GM18526 (cell line): ENCODE measurements around the gene IDH3G.

Experiments used
- POLR2A ChIP-seq: IDR thresholded peaks from 3 replicates; pipeline ENCODE4 v1.6.1; 2011; ENCODE audit not compliant: insufficient read length; ENCODE audit errors: extremely low read depth

IDH3G gene

DNA sequence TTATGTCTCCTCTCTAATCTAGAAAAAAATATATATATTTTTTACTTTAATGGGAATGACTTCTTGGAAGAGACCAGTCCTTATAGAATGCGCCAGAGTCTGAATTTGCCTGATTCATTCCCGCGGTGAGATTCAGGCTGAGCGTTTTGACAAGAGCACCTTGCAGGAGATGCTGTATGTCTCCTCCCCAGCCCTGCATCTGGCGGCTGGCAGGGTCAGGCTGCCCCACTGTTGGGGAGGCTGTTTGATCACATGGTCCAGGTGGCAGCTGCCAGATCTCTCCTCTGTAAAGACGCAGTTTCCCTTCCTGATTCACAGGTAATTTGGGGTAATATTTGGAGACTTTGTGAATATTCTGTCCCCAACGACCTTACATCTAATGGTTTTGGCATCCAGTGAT is 26.4 kb upstream of the IDH3G start:
- no peak for TF ChIP-seq POLR2A

DNA sequence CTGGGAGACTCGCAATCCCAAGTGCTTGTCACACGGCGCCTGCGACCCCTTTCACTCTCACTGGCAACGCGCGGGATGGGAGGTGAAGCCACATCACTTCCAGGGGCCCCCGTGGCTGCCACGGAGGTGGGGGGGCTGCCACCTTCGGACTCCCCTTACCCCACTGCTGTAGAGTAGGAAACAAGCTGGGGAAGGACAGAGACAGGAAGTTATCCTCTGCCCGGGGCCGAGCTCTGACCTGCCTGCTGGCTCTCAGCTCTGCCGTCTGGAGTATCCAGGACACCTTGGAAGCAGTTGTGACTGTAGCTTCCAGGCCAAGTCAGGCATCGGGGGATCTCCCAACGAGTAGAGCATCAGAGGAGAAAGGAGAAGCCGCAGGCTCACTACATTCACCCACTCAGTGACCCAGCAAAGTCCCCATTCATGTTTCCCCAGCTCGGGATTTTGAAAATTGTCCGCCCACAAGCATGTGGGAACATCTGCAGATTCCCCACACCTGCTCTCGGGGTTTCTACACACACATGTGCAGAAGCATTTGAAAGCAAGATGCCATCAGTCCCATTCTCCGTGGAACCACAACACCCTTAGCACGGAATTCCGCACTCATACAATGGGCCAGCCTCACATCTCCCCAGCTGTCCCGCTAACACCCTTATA is 25.3 kb upstream of the IDH3G start:
- TF ChIP-seq POLR2A, result no peak

DNA sequence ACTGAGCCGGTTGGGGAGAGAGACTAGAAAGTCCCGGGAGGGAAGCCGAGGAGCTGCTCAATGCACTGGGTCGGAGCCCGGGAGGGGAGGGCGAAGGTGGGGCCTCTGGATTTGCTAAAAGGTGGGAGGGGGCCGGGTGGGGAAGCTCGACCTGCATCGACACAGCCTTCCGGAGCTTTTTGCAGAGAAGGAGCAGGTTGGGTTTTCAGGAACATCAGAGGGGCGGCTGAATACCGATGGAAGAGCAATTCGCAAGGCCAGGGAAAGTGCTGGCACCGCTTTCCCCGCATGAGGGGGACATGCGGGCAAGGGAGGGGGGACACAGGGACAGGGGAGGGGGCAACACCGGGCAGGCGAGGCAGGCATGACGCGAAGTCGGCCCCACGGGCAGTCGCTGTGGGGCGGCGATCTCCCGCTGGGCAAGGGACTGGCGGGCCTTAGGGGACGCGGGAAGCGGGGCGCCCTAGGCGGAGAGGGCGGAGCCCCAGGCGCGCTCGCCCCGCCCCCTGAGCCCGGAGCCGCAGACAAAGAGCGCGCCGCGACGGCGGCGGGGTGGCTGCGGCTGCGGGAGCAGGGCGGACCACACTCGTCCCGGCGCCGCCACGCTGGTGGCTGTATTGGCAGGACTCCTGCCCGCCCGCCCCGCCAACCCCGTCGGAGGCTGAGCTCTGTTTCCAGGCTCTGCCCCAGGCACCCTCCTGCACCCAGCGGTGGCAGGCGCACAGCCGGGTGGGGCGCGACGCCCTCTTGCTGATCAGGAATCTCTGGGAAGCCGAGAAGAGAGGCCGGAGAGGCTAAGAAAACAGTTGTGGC is 24.6 kb upstream of the IDH3G start:
- TF ChIP-seq POLR2A, result no peak

DNA sequence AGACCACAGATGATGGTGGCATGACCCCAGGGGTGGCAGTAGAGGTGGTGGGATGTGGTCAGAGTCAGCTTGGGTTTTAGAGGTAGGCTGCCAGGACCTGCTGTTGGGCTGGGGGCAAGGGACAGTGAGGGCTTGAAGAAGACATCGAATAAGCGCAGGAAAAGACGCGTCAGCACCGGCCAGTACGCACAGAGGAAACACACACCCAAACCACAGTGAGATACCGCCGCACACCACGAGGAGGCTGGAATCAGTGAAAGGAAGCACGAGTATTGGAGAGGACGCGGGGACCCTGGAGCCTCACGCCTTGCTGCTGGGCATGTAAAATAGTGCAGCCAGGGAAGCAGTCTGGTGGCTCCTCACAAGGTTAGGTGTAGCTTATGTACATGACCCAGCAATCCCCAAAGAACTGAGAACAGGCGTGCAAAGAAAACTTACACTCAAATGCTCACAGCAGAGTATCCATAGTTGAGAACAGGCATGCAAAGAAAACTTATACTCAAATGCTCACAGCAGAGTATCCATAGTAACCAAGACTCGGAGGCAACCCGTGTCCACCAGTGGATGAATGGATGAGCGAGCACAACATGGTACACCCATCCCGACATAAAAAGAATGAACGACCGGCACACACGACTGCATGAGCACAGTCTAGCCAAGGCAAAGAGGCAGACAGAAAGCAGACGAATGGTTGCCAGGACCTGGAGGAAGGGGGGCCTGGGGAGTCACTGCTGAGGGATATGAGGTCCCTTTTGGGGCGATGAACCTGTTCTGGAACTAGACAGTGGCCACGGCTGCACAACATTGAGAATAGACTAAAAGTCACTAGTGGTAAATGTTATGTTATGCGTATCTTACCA is 22.9 kb upstream of the IDH3G start:
- no peak for TF ChIP-seq POLR2A

DNA sequence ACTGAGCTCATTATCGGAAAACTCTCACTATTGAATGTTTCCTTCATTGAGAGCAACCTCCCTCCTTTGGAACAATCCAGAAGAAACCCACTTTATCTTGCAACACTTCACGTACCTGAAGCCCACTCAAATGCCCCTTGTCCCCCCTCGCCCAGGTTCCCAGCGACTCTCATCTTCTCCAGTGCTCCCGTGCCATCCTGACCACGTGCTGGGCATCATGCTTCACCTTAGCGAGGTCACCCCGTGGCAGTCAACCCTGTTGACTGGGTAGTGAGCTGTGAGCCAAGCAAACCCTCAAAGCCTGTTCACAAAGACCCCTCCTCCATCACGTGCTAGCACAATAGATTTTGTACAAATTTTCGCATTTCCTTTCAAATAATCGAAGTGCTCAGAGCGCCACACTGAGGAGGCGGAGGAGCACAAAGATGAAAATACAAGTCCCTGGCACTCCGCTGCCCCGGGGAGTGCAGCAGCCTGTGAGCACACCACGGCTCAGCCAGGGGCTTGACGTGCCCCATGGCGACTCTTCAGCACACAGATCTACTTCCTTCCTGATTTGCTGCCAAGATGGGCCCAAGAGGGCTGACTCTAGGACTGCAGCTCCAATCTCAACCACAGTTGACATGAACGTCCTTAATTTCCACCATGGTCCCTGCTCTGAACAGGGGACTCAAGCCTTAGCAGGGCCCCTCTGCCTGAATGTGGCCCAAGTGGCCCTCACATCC is 20.6 kb upstream of the IDH3G start:
- TF ChIP-seq POLR2A, result no peak

DNA sequence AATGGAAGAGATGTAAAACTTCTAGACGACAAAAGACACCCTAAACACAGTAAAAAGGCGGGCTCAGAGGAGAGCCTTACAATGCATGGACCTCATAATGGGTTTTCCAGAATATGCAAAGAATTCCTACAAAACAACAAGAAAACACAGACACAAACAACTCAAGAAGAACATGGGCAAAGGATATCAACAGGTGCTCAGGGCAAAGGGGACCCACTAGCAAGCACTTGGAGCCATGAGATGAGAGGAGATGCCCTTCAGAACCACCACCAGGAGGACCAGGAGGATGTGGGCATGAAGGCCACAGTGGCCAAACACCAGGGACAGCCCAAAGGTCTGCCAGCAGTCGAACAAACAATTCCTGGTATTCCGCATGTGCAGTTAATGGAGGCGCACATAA is 19.0 kb upstream of the IDH3G start:
- TF ChIP-seq POLR2A, result no peak

DNA sequence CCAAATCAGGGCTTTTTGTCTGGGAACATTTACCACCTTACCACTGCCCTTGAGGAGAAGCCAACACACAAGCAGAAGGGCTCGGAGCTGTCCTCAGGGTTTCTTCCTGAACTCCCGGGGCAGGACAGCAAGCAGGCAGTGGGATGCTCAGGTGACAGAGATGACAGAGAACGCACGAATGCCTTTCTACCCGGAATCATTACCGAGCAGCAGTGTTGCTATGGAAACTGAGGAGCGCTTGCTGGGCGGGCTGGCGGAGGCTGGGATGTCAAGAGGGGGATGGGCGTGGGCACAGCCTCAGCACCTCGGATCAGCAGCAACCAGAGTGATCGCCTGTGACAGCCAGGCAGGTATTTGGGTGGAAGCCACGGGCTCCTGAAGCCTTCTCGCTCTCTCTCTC is 18.0 kb upstream of the IDH3G start:
- no peak for TF ChIP-seq POLR2A

DNA sequence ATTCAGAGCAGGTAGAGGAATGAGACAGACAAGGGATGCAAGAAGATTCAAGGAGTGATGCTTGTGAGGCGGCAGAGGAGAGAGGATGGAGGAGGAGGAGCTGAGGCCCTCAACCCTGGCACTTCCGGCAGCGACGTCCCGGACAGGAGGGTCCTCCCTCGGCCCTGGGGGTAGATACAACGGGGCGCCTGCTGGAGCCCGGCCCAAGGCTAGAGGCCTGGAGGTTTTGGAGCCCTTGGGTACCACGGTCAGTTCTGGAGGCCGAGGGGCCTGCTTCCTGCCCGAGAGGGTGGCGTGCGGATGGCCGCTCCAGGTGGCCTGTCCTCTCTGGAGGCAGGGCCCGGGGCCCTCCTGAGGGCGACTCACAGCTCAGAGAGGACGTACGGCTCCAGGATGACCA is 13.8 kb upstream of the IDH3G start:
- TF ChIP-seq POLR2A, result no peak

DNA sequence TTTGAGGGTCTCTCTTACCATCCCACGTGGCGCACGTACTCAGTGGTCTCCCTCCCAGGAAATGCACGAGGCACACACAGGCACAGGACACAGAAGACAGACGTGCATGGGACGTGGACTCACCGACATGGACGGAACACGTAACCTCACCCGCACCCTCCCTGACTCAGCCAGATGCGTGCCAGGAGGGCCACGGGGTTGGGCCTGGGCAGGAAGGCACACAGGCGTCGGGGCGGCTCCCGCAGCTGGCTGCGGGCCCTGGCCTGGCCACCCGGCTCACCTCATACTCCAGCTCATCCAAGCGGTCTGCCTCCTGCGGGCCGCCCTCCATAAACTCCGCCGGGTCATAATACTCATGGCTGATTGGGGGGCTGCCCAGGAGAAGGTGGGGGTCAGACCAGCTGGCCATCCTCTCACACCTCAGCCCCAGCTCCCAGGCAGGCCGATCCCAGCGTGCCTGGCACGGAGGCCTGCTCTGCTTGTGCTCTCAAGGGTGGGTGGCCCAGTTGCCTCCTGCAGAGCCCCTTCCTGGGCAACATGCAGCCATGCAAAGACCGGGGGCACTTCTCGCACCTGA is 12.9 kb upstream of the IDH3G start:
- TF ChIP-seq POLR2A, result no peak

DNA sequence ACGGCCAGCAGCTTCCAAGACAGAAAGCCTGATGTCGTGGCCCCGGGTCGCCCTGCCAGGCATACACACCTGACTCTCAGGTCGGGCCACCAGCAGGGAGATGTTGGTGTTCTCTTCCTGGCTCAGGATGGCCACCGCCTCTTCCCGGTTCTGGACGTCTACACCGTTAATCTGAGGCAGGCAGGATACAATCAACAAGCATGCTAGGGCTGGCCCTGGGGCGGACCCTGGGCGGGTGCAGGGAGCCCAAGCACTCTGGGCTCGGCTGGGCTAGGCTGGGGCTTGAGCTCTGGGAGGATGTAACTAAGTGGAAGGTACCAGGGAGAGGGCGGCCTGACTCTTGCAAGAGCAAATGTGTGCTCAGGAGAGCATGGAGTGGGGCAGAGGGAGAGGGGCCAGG is 11.3 kb upstream of the IDH3G start:
- TF ChIP-seq POLR2A, result no peak

DNA sequence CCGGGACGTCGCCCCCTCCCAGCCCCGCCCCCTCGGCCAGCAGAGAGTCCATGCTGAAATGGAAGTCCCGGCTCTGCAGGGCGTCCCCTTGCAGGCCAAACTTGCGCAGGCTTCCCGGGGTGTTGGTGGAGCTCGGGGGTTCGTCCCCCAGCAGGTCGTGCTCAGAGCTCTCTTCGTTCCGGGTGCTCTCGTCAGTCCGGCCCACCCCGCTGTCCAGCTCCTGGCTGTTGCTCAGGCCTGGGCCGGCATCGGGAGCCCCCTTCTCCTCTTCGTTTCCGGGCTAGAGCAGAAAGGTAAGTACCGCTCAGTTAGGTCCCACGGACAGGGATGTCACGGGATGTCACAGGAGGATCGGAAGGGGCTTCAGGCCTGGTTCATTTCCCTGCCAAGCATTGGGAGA is 10.4 kb upstream of the IDH3G start:
- TF ChIP-seq POLR2A, result no peak

DNA sequence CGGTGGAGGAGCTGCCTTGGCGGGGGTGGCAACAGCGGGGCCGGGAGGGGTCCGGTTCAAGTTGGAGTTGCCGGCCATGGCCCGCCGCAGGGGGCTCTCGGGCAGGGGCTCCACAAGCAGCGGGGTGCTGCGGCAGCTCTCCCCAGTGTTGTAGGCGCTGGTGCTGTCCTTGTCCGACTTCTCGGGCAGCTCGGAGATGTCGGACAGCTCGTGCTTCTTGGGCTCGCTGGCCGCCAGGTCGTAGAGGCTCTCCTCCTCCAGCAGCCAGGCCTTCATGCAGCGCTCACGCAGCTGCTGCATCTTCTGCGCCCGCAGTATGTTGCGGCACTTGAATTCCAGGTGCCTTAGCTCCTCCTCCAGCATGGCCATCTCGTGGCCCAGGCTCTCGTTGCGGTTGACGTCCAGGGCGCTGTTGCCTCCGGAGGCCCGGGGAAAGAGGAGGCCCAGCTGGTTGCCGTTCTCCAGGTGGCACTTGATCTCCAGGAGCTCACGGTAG is 10.0 kb upstream of the IDH3G start:
- no peak for TF ChIP-seq POLR2A

DNA sequence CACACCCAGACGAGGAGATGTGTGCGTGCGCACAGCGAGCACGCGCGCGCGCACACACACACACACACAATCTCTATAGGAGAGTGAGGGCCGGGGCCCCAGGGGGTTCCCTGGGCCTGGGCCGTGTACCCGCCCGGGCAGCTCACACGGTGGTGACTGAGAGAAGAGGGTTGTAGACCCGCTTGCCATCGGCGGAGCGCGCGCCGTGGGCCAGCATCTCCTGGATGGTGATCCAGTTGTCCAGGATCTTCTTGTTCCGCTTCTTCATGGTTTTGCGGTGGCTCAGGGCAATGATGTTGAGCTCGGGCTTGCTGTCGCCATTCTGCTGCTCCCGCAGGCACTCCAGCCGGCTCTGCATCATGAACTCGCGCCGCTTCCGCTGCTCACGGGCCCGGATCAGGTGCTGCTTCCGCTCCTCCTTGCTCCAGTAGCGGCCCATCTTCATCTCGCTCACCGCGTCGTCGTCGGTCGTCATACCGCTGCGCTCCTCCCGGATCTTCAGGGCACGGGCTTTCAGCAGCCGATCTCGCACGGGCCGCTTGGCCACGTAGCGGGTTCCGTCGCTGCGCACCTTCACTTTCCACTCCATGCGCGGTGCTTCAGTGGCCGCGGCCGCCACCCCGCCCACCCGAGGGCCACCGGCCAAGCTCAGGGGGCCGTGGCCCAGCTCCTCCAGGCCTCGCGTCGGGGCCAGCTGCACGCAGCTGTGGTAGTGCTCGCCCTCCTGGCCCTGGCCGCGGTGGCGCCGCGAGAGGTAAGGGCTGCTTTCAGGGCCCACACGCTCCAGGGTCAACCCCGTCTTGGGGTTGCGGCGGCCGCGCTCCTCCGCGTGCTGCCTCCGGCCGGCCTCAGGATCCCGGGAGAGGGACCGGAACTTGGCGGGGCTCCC is 9.3 kb upstream of the IDH3G start:
- TF ChIP-seq POLR2A, result no peak

DNA sequence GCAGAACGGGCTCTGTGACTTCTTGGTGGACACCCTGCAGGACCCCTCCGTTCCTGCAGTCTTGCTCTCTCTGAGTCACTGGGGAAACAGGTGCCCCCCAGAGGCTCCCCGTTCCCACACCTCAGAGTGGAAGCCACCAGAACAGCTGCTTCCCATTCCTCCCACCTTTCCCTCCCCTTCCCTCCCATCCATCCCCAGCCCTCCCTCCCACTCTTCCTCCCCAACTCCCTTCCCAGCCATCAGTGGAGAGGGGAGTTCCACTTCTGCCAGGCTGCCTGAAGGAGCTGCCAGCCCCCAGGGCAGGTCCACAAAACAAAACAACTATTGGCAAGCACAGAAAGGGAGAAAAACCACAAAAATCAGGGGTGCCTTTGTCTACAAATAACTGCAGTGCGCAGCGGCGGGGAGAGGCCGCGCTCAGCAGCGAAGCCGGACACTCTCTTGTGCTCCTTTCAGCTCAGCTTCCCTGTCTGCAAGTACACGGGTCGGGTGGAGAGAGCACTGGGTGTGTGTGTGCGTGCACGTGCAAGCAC is 8.4 kb upstream of the IDH3G start:
- no peak for TF ChIP-seq POLR2A

DNA sequence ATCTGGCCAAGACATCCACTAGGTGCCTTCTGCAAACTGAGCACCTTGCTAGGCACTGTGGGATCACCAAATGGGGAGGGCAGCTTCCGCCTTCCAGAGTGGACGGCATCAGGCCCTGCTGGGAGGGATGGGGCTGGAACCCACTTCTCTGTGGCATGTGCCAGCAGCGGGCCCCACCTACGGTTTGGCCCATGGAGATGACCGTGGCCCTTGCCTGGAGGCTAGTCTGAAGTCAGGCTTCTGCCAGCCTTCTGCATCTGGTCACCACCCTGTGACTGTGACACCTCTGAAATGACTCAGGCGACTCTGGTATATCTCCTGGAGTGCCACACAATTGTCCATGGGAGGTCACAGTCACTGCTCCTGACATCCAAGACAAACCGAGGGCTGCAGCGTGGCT is 7.5 kb upstream of the IDH3G start:
- no peak for TF ChIP-seq POLR2A
